ENCODE results near the gene SPACA7. TPM values are rescaled to one million over a fixed set of nuclear protein-coding genes. Genes with fewer than 3 reads are reported as not detected.
"Not testable (repeated sequence)": the region's sequence is repeated elsewhere in the genome, so short reads cannot be mapped to it uniquely, and the experiment has no call there.

The SPACA7 gene
- total and polyA plus RNA-seq, 2 of the 13 experiments (the other 11 are each of a cell fraction or from before 2014, with no cell fraction given), result not detected

DNA sequence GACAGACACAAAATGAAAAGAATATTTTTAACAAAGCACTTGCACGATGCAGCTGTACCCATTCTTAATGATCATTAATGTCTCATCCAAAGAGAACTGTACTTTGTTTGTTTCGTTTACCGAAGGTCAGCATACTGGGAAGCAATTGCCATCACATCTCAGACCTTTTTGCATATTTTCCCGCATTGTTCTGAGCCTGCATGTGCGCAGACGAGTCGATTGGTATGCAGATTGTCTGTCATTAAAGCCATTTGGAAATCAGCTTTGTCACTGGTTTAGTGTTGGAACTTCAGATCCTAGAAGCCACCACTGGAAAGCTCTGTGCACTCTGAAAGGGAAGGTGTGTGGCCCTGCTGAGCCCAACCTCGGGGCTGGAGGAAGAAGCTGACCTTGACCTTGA lies 15.6 kb downstream of the SPACA7 start:
- no peaks in the 10 kb centered on the region for H3K79me2 ChIP-seq (ENCODE audit: insufficient read depth, low read length)
- no peaks in the 10 kb centered on the region for H3K4me1 ChIP-seq (ENCODE audit: insufficient read depth, low read length)
- DNase-seq (ENCODE audit: low spot score) (no peak), FAIRE-seq (no peak), ATAC-seq (no peak)
- ChIA-PET POLR2A (no interaction called here), CTCF (ENCODE audit: low intra/inter-chr PET ratio, low total read pairs) (no interaction called here)
- no peak overlapping the region for H3K4me3 ChIP-seq (replicated peaks in 1 of 3; ENCODE audit: insufficient read depth in 1 of 3, low read depth in 2 of 3, low read length in 3 of 3)
- no peak overlapping the region for H3K4me2 ChIP-seq (ENCODE audit: low read depth, low read length)
- H3K27ac ChIP-seq (ENCODE audit: extremely low read length, insufficient read depth, low read length), result no peak overlapping the region
- WGBS (ENCODE audit: low lambda C conversion rate), result 30% methylated on average over 8 of the region's 8 CpGs
- no TSS peak for BruUV-seq (replicated peaks)
- no peaks in the 10 kb centered on the region for H4K20me1 ChIP-seq (ENCODE audit: insufficient read depth, low read length)
- in situ Hi-C loops (cut with HindIII; ENCODE audit: extremely low pct_ligation_motif_present, low pct_unique_long_range_greater_than_20kb), result loop anchor here (10.0 kb wide), 1 partner anchor 1437 kb away; no protein-coding TSS in a partner anchor
- intact Hi-C loops (cut with micrococcal nuclease; ENCODE audit: unreplicated experiment), result no loop called here
- no peak for TF ChIP-seq FOXA1 (IDR thresholded peaks at IDR 0.05)
- no peak for TF ChIP-seq FOXA1 (CRISPR knock-in tag; IDR thresholded peaks at IDR 0.05)
- no peak for TF ChIP-seq MED8 (CRISPR knock-in tag; IDR thresholded peaks at IDR 0.05; ENCODE audit: insufficient replicate concordance)
- H3K36me3 ChIP-seq (replicated peaks in 1 of 2; ENCODE audit: control insufficient read depth in 1 of 2, insufficient read depth in 2 of 2, low read length in 2 of 2), result no peaks in the 10 kb centered on the region
- no peak overlapping the region for H3K9ac ChIP-seq (ENCODE audit: insufficient read depth, low read depth, low read length)
- H3K27me3 ChIP-seq (ENCODE audit: control insufficient read depth in 1 of 2, insufficient read depth in 2 of 2, low read length in 2 of 2), result peaks cover 9 to 35% of the 10 kb centered on the region in 2 experiments; a peak in 4 of 5 replicates
- no peaks in the 10 kb centered on the region for H3K9me3 ChIP-seq (ENCODE audit: low read length)
- no peak overlapping the region for H2AFZ ChIP-seq (ENCODE audit: low read length)

DNA sequence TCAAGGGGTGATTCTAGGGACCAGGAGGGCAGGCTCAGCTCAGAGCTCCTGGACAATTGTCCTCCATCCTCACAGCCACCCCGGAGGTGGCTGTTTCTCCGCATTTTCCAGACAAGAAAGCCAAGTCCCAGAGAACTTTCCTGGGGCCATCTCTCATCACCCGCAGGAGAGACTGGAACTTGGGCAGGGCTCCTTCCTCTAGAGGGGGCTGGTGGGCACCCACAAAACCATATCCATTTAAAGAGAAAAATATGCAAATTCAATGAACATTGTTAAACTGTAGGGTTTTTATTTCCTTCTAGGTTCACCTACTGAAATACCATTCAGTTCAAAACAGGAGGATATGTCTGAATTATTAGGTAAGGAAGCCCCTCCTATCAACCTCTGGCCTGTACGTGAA lies 16.6 kb downstream of the SPACA7 start:
- Histone ChIP-seq H3K27me3 (ENCODE audit: control insufficient read depth in 1 of 2, insufficient read depth in 2 of 2, low read length in 2 of 2) (peaks cover 10 to 42% of the 10 kb centered on the region in 2 experiments; a peak in 4 of 5 replicates), H3K4me3 (replicated peaks in 1 of 3; ENCODE audit: insufficient read depth in 1 of 3, low read depth in 2 of 3, low read length in 3 of 3) (no peak overlapping the region), H3K4me2 (ENCODE audit: low read depth, low read length) (no peak overlapping the region), H3K27ac (ENCODE audit: extremely low read length, insufficient read depth, low read length) (no peak overlapping the region), H4K20me1 (ENCODE audit: insufficient read depth, low read length) (no peaks in the 10 kb centered on the region), H3K79me2 (ENCODE audit: insufficient read depth, low read length) (no peaks in the 10 kb centered on the region), H3K9ac (ENCODE audit: insufficient read depth, low read depth, low read length) (no peak overlapping the region), H3K4me1 (ENCODE audit: insufficient read depth, low read length) (no peaks in the 10 kb centered on the region), H3K9me3 (ENCODE audit: low read length) (no peaks in the 10 kb centered on the region), H2AFZ (ENCODE audit: low read length) (no peak overlapping the region), H3K36me3 (replicated peaks in 1 of 2; ENCODE audit: control insufficient read depth in 1 of 2, insufficient read depth in 2 of 2, low read length in 2 of 2) (no peaks in the 10 kb centered on the region)
- DNase-seq (ENCODE audit: low spot score), result no peak
- CTCF ChIA-PET (ENCODE audit: low intra/inter-chr PET ratio, low total read pairs), result no interaction called here
- no peak for TF ChIP-seq RARA (CRISPR knock-in tag; IDR thresholded peaks at IDR 0.05)
- no peak for TF ChIP-seq RFXAP (CRISPR knock-in tag; IDR thresholded peaks at IDR 0.05; ENCODE audit: borderline replicate concordance)
- TF ChIP-seq ZNF260 (CRISPR knock-in tag; IDR thresholded peaks at IDR 0.05; ENCODE audit: borderline replicate concordance, low read depth), result no peak
- TF ChIP-seq CREB1 (IDR thresholded peaks at IDR 0.05), result no peak
- no peak for TF ChIP-seq CREB1 (CRISPR knock-in tag; IDR thresholded peaks at IDR 0.05)
- TF ChIP-seq CBX5 (CRISPR knock-in tag; IDR thresholded peaks at IDR 0.05; ENCODE audit: borderline replicate concordance), result no peak
- TF ChIP-seq PREB (CRISPR knock-in tag; IDR thresholded peaks at IDR 0.05), result no peak
- no TSS peak for BruUV-seq (replicated peaks)
- no peak; the same call in 2 of the 3 replicates for ATAC-seq
- no peak for FAIRE-seq
- POLR2A ChIA-PET, result no interaction called here
- intact Hi-C loops (cut with micrococcal nuclease; ENCODE audit: unreplicated experiment) (no loop called here), in situ Hi-C loops (cut with HindIII; ENCODE audit: extremely low pct_ligation_motif_present, low pct_unique_long_range_greater_than_20kb) (loop anchor here (10.0 kb wide), 1 partner anchor 1438 kb away; no protein-coding TSS in a partner anchor)
- 11% methylated on average over 3 of the region's 4 CpGs for WGBS (ENCODE audit: low lambda C conversion rate)

DNA sequence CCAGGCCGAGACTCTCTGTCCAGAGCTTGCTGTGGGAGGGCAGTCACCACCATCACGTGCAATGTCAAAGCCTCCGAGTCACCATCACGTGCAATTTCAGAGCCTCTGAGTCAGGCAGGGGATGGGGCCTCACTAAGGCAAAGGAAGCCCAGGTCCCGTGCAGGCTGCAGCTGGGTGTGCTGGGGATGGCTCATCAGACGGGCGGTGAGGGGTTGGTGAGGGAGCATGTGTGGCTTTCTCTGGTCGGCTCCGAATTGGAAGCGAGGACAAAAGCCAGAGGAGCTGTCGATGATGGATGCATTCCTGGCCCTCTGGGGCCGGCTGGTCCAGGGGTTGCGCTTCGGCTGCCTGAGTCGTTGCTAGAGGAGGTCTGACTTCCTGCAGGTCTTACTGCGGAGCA lies 18.9 kb downstream of the SPACA7 start:
- FAIRE-seq; H3K4me2 ChIP-seq (ENCODE audit: low read depth, low read length); H3K9me3 ChIP-seq (ENCODE audit: low read length); H3K9ac ChIP-seq (ENCODE audit: insufficient read depth, low read depth, low read length); DNase-seq (ENCODE audit: low spot score); POLR2A ChIA-PET; H3K79me2 ChIP-seq (ENCODE audit: insufficient read depth, low read length); H3K4me1 ChIP-seq (ENCODE audit: insufficient read depth, low read length); intact Hi-C loops (cut with micrococcal nuclease; ENCODE audit: unreplicated experiment); ATAC-seq; H2AFZ ChIP-seq (ENCODE audit: low read length); H4K20me1 ChIP-seq (ENCODE audit: insufficient read depth, low read length); H3K4me3 ChIP-seq (replicated peaks in 1 of 3; ENCODE audit: insufficient read depth in 1 of 3, low read depth in 2 of 3, low read length in 3 of 3); CTCF ChIA-PET (ENCODE audit: low intra/inter-chr PET ratio, low total read pairs); H3K27ac ChIP-seq (ENCODE audit: extremely low read length, insufficient read depth, low read length); H3K36me3 ChIP-seq (replicated peaks in 1 of 2; ENCODE audit: control insufficient read depth in 1 of 2, insufficient read depth in 2 of 2, low read length in 2 of 2); BruUV-seq (replicated peaks): not testable (repeated sequence)
- H3K27me3 ChIP-seq (ENCODE audit: control insufficient read depth in 1 of 2, insufficient read depth in 2 of 2, low read length in 2 of 2), result peaks cover 10 to 46% of the 10 kb centered on the region in 2 experiments; a peak in 4 of 5 replicates
- 40% methylated on average over 1 of the region's 16 CpGs for WGBS (ENCODE audit: low lambda C conversion rate)
- in situ Hi-C loops (cut with HindIII; ENCODE audit: extremely low pct_ligation_motif_present, low pct_unique_long_range_greater_than_20kb), result loop anchor here (10.0 kb wide), 1 partner anchor 1440 kb away; no protein-coding TSS in a partner anchor

Data from HepG2 (cell line).